ENCODE data around the gene BEST2.

Gene BEST2

GRCh38 chr19:12799742-12800465, 48.3 kb downstream of the BEST2 start:
- TF ChIP-seq CTCF (IDR thresholded peaks at IDR 0.05; ENCODE audit: borderline replicate concordance, insufficient read depth, low read depth, low read length) = no peak
- H3K4me3 ChIP-seq (ENCODE audit: low read depth, low read length) = no peak overlapping the region

- TF ChIP-seq CTCF (IDR thresholded peaks at IDR 0.05; ENCODE audit: borderline replicate concordance, insufficient read depth, low read depth, low read length) = no peak
- H3K4me3 ChIP-seq (ENCODE audit: low read depth, low read length) = no peak overlapping the region
These were observed 48.8 kb downstream of the BEST2 start for GRCh38 chr19:12800466-12800770.

DNA sequence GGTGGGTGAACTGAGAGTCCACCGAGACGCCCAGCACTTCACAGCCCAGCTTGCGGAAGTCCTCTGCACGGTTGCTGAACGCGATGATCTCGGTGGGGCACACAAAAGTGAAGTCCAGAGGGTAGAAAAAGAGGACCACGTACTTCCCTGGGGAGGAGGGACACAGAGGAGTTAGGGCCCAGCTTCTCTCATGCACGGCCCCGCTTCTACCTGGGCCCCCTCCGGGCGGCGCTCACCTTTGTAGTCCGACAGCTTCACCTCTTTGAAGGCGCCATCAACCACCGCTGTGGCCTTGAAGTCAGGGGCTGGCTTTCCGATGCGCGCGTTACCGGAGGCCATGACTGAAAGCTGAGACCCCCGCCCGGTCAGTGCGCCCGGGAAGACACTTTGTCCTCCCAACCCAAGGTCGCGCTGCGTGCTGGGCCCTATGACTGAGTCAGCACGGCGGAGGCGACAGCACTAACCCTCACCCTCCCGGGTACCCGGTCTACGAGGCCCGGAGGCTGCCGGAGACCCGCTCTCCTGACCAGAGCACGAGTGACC, 49.4 kb downstream of the BEST2 start:
- peak overlapping the region; percentile 82 for H3K4me3 ChIP-seq (ENCODE audit: low read depth, low read length)
- no peak for TF ChIP-seq CTCF (IDR thresholded peaks at IDR 0.05; ENCODE audit: borderline replicate concordance, insufficient read depth, low read depth, low read length)

DNA sequence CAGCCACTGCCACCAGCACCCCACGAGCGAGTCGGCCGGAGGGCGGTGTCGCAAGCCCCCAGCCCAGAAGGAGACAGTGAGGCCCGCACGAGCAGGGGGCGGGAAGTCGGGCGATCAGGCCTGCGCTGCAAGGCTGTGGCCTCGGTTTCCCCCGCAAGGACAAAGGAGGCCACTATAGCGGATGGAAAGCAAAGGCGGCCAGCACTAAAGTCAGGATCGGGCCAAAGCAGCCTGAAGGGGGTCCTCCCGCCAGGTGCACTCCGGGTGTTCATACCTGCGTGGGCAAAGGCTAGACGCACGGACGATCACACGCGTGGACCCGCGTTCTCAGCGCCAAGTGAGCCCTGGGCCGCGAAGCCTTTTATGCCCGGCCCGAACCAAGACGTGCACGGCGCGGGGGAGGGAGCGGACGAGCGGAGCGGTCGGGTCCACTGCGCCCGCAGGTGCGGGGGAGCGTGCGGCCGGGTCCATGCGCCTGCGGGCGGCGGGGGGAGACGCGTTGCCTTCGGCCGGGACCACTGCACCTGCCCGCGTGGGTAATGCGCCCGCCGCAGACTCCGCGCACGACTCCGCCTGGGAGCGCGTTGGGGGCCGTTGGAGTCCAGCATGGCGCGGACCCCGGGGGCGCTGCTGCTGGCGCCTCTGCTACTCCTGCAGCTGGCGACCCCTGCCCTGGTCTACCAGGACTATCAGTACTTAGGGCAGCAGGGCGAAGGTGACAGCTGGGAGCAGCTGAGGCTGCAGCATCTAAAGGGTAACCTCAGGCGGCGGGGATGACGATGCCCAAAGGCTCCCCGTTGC, 50.1 kb downstream of the BEST2 start, which contains the start of the genes PRDX2 and THSD8:
Gene PRDX2, minus strand, starts transcription at position 335 of the 801 bp plus-strand sequence. CDS start 539 bp downstream, outside the sequence.
Gene THSD8, plus strand, starts transcription at position 604 of the 801 bp plus-strand sequence. Its CDS starts 3 bp downstream, at position 607.
- H3K4me3 ChIP-seq (ENCODE audit: low read depth, low read length) = peak within 1 kb of the TSS; percentile 82
- no peak for TF ChIP-seq CTCF (IDR thresholded peaks at IDR 0.05; ENCODE audit: borderline replicate concordance, insufficient read depth, low read depth, low read length)

DNA sequence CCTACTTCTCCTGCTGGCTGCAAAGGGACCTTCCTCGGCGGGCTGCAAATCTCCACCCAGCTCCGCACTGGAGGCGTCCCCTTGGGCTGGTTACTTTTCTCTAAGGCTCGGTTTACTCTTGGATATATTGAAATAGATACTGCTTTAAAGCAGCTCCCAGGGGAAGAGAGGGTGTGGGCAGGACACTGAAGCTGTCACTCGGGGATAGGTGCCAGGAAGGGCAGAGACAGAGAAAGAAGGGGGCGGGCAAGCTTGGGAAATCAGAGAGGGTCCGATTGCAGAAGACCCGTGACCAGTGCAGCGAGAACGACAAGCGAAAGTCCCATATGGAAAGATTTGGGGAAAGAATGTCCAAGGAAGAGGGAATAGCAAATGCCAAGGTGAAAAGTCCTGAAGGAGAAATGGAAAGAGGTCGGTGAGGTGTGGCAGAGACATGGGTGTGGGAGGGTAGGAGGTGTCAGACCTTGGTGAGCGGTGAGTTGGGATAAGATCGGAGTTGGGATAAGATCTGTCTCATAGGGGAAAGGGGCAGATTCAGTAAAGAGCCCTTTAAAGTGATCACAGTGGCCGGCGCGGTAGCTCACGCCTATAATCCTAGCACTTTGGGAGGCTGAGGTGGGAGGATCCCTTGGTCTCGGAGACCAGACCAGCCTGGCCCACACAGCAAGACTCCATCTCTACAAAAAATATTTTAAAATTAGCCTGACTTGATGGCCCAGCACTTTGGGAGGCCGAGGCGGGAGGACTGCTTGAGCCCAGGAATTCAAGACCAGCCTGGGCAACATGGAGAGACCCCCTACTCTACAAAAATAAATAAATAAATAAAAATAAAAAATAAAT, 50.9 kb downstream of the BEST2 start:
- H3K4me3 ChIP-seq (ENCODE audit: low read depth, low read length) = peak overlapping the region; percentile 82
- no peak for TF ChIP-seq CTCF (IDR thresholded peaks at IDR 0.05; ENCODE audit: borderline replicate concordance, insufficient read depth, low read depth, low read length)

- H3K4me3 ChIP-seq (ENCODE audit: low read depth, low read length) = no peak overlapping the region
- no peak for TF ChIP-seq CTCF (IDR thresholded peaks at IDR 0.05; ENCODE audit: borderline replicate concordance, insufficient read depth, low read depth, low read length)
These were observed 52.5 kb downstream of the BEST2 start for GRCh38 chr19:12804051-12804450.

Measured in GM12875 (cell line).